AG08395 (cell line): ENCODE results near the gene CASP4.
A peak's percentile ranks its signal among the peaks of the same experiment; 100 is the strongest.
"Not testable (repeated sequence)": the region's sequence is repeated elsewhere in the genome, so short reads cannot be mapped to it uniquely, and the experiment has no call there.

ENCODE experiments used
- DNase-seq: peaks from one replicate; pipeline ENCODE4 v3.0.0; 2012; ENCODE audit warnings: mixed read lengths, low spot score

Gene CASP4

DNA sequence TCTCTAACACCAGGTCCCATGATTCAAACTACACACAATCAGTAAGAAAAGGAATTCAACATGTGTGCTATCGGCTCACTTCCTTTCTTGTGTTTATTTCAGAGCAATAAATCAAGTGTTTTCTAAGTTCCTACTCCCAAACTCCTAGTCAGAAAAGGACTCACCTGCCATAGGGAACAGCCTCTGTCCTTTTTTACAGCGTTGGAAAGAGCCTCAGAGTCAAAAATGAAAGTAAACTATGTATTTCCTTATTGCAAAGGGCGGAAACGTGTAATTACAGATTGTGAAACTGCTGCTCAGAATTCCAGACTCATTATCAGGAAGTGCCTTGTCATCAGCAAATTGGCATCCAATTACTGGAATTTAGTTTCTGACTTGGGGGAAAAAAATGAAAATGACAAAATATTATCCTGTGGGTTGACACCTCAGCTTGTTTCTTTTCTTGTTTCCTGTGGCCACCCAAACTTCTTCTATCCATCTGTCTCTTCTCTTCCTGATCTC is at the start of gene CASP4:
Gene CASP4, minus strand, starts transcription at position 220 of the 501 bp plus-strand sequence. Its CDS starts 49 bp downstream, at position 171.
- peak; percentile 59 for DNase-seq

DNA sequence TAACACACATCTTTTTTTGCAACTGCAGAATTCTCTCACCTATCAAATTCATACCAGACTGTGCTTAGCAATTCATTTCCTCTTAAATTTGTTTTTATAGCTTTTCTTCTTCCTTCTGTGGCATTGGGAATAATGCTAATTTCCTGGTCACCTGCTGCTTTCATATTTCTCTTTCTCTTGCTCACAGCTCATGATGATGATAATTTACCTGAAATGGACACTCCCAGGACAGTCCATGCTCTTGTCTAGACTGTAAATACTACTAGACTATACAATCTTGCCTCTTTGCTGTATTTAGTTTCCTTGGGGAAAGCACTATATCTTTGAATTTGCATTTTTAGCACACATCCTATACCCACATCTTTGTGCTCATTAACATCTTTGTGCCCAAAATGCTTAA is 39.1 kb upstream of the CASP4 start:
- no peak for DNase-seq

DNA sequence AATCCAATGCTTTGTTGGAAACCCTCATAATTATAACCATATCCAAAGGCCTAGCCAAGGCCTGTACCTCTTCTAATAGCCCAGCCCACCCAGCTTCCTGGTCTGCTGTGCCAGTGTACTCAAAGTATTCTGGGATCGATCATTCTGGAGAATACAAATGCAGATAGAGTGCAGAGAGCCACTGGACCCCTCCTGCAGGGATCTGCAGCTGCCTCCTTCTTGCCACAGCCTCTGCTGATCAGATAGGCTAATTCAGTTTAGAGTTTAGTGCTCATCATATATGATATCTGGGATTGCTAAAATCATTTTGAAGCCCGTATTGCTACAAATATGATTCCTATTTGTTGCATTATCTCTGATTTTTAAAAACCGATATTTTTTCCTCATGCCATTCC is 37.1 kb upstream of the CASP4 start:
- no peak for DNase-seq

GRCh38 chr11:105004021-105004420 is 35.6 kb upstream of the CASP4 start:
- no peak for DNase-seq

GRCh38 chr11:105003151-105003550 is 34.8 kb upstream of the CASP4 start:
- no peak for DNase-seq

- DNase-seq: no peak
Observed at GRCh38 chr11:105000797-105001196, 32.4 kb upstream of the CASP4 start.

DNA sequence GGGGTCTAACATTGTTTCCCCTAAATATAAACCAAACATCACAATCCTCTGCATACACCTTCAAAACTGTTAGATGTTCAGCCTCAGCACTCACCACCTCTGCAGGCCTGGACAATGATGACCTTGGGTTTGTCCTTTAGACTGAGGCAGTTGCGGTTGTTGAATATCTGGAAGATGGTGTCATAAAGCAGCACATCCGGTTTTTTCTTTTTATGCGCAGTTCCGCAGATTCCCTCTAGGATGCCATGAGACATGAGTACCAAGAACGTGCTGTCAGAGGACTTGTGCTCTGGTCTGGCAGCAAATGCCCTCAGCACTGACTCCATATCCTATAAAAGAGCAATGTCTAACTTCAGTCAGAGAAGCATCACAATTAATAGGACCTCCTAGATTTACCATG is 31.8 kb upstream of the CASP4 start:
- no peak for DNase-seq

GRCh38 chr11:104999721-105000120 is 31.3 kb upstream of the CASP4 start:
- DNase-seq: no peak

DNA sequence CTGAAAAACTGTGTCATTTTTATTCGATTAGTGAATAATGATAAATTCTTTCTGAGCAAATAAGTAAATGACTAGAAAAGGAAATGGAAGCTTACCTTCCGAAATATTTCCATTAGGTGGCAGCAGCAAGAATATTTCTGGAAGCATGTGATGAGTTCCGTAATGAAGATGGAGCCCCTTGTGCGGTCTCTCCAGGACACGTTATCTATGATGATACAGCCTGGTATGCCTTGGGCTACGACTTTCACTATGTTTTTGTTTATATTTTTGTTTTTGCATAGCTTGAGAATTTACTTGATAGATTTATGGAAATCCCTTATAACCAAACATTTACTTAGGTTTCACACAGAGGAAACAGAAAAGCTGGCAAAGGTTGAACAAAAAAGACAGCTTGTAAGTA is 28.9 kb upstream of the CASP4 start:
- no peak for DNase-seq

DNA sequence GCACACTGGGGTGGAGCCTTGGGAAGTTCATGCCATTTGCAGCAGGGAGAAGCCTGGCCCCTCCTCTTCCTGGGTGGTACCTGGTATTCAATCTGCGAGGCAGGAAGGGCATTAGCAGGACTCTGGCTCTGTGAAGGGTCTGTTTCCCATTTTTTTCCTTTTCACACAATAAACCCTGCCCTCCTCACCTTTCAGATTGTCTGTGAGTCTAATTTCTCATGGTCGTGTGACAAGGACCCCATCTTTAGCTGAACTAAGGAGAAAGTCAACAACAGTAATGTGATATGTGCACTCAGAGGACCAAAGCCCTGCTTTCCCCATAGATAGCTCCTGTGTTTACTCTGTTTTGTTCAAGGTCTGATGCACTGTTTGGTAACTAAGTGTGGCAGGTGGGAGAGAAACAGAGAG is 26.6 kb upstream of the CASP4 start:
- no peak for DNase-seq

- DNase-seq: no peak
Observed at GRCh38 chr11:104992781-104993180, 24.4 kb upstream of the CASP4 start.

GRCh38 chr11:104991994-104992393 is 23.6 kb upstream of the CASP4 start:
- no peak for DNase-seq

- no peak for DNase-seq
Observed at GRCh38 chr11:104984808-104985207, 16.4 kb upstream of the CASP4 start.

- DNase-seq: no peak
Observed at GRCh38 chr11:104979839-104980238, 11.5 kb upstream of the CASP4 start.

GRCh38 chr11:104973616-104974015 is 5.2 kb upstream of the CASP4 start:
- no peak for DNase-seq

GRCh38 chr11:104972924-104973323 is 4.5 kb upstream of the CASP4 start:
- DNase-seq: not testable (repeated sequence)

DNA sequence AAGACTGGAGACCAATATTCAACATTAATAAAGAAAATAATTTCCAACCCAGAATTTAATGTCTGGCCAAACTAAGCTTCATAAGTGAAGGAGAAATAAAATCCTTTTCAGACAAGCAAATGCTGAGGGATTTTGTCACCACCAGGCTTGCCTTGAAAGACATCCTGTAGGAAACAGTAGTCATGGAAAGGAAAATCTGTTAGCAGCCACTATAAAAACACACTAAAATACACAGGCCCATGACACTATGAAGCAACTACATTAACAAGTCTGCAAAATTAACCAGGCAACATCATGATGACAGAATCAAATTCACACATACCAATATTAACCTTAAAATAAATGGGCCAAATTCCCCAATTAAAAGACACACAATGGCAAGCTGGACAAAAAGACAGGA is 2.4 kb upstream of the CASP4 start:
- no peak for DNase-seq

DNA sequence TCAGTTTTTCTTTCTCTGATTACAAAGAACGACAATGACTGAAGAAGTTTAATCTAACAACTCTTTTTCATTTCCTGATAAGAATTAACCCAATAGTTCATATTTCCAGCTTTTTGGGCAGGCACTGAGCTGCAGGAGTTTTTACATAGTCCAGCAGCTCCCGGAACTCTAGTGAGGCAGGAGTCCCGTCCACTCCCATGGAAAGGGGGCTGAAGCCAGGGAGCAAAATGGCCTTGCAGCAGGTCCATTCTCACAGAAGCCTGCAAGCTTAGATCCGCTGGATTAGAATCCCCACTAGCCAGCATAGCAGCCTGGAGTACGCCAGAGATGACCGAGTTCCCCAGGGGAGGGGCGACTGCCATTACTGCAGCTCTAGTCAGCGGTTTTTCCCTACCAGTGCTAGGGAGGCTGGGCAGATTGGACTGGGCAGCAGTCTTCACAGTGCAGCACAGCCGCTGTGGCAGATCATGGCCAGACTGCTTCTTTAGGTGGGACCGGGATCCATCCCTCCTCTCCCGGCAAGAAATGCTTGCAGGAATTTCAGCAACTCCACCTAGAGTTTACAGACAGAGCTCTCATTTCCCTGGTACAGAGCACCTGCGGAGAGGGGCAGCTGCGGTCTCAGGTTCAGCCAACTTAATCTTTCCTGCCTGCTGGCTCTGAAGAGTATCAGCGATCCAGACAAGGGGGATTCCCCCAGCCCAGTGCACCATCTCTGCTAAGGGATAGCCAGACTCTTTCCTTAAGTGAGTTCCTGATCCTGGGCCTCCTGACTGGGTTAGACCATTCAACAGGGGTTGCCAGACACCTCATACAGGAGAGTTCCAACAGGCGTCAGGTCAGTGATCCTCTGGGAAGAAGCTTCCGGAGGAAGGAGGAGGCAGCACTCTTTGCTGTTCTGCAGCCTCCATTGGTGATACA is 742 bp upstream of the CASP4 start:
- DNase-seq: peak; percentile 11

DNA sequence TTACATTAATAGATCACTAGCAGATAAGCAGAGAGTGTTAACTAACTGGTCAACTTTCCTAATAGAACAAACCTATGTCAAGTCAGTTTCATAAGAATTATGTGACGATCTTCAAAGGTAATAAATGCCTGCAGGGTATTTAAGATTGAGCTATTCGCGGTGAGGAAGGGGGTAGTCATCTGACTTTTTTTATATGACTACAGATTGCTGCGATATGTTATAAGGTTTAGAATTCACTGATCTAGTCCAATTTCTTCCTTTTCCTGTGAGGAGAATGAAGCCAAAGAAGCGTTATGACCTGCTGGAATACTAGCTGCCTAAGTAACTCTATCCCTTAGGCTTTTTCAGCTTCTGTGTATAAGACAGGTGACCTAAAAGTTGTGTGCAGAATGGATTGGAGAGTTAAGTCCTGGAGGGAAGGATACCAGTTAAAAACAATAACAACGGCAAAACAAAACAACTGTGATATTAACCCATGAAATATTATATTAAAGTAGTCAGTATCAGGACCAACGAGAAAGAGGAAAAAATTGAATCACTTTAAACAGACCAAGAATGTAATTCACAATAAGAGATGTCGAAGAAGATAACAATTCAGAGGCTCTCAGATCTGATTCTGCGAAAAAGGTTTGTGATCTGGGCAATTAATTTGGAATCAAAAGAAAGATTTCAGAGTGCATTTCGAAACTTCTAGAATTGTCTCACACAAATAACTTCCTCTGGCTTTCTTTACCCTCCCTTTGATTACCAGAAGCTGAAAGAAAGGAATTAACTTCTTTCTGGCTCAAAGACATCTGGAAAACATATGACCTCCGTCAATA is 630 bp downstream of the CASP4 start:
- DNase-seq: no peak

DNA sequence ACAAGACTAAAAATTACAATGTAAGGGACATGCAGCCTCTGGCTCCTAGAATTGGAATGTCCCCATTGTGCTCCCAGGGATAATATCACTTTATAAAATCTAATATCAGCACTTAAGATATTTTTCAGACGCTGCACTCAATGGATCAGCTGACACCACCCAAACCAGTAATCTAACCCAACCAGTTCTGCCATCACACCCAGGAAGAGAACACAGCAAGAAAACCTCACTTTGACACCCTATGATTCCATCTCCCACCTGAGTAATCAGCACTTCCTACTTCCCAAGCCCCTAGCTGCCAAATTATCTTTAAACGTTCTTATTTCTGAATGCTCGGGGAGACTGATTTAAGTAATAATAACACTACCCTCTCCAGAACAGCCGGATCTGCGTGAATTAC is 2.6 kb downstream of the CASP4 start:
- no peak for DNase-seq

DNA sequence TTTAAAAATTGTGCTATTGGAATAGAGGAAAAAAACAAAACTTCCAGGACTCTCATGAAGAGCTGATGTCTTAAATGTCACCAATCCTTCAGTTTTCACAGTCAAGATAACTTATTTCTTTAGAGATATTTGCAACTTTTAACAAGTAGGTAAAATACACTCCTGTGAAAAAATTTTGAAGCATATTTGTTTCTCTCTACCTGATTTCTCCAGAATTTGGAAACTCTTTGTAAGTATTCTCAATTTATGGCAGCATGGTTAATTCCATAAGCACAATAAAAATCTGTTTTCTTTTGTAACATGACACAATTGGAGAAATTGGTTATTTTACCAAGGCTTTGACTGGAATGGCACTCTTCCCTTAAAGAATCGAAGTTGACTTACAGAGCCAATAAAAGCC is 4.1 kb downstream of the CASP4 start:
- no peak for DNase-seq

GRCh38 chr11:104962852-104963251 is 5.5 kb downstream of the CASP4 start:
- DNase-seq: no peak

DNA sequence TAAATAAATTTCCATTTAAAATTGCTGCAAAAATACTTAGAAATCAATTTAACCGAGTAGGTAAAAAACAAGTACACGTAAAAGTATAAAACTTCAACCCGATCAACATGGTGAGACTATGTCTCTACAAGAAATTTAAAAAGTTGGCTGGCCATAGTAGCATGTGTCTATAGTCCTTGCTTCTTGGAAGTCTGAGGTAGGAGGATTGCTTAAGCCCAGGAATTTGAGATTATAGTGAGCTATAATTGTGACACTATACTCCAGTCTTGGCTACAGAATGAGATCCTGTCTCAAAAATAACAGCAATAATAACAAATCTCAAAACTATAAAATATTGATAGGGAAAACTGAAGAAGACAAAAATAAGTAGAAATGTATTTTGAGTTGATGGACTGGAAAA is 11.1 kb downstream of the CASP4 start:
- no peak for DNase-seq
